Endothelial cell of umbilical vein (primary cell): ENCODE results near the gene NFIA. TPM values are rescaled to one million over a fixed set of nuclear protein-coding genes. Genes with fewer than 3 reads are reported as not detected.

Source experiments
- BruUV-seq: library from RNA; stranded (reverse); fragments of 400-500 nt; replicated peaks from 2 replicates; lab custom pipeline; 2021; lab: Mats Ljungman, UMichigan
- CTCF ChIA-PET: fragments of 300-600, 350-600 bp; sonication (Branson Sonifier 250); formaldehyde crosslinking; loops from one replicate; lab custom pipeline; 2021; ENCODE audit warnings: antibody characterized with exemption, inconsistent platforms; lab: Charles Lee
- POLR2A ChIA-PET: fragments of 300-600, 350-600 bp; sonication (Branson Sonifier 250); formaldehyde crosslinking; loops from one replicate; lab custom pipeline; 2021; ENCODE audit warnings: antibody characterized with exemption, inconsistent platforms; lab: Charles Lee
- DNase-seq: peaks from one replicate; pipeline ENCODE4 v3.0.0-alpha.2; 2011; ENCODE audit warnings: low read depth, low spot score
- FAIRE-seq: peaks from 2 replicates; lab custom pipeline; 2011; peaks lifted over from hg19 to GRCh38; lab: Jason Lieb, UNC
- H2AFZ ChIP-seq: 2 replicates; pipeline ENCODE4 v1.6.0; 2012; ENCODE audit warnings: low read depth, low read length, control low read depth, inconsistent platforms
- H3K27ac ChIP-seq: 2 replicates; pipeline ENCODE4 v1.5.1; 2011; ENCODE audit warnings: low read depth, mild to moderate bottlenecking, control low read depth, low read length, moderate library complexity; ENCODE audit not compliant: insufficient read depth
- H3K27me3 ChIP-seq, 2 experiments: 2 replicates each; pipeline versions ENCODE4 v1.6.0 to v1.6.1; 2011; ENCODE audit warnings: low read length in 2 of 2, mixed read lengths in 1 of 2; ENCODE audit not compliant: control insufficient read depth in 2 of 2, insufficient read depth in 2 of 2
- H3K36me3 ChIP-seq, 2 experiments: 2 replicates in 1 of 2; 3 replicates in 1 of 2; pipeline ENCODE4 v1.5.1; 2011; ENCODE audit warnings: low read length in 2 of 2, mild to moderate bottlenecking in 1 of 2, moderate library complexity in 1 of 2; ENCODE audit not compliant: control insufficient read depth in 2 of 2, insufficient read depth in 2 of 2; ENCODE audit errors: extremely low read depth in 1 of 2
- H3K4me1 ChIP-seq: 3 replicates; pipeline ENCODE4 v1.5.1; 2011; ENCODE audit warnings: mild to moderate bottlenecking, low read length; ENCODE audit not compliant: control insufficient read depth, insufficient read depth; ENCODE audit errors: extremely low read depth
- H3K4me2 ChIP-seq: 2 replicates; pipeline ENCODE4 v1.6.1; 2011; ENCODE audit warnings: low read length, control low read depth, mixed read lengths; ENCODE audit not compliant: insufficient read depth
- H3K4me3 ChIP-seq, 3 experiments: fragments of 200-600 bp in 1 of 3; sonication (generic), shearing (Covaris generic) in 1 of 3; replicated peaks in 1 of 3; 2 replicates each; pipeline ENCODE4 v1.5.1; 2011 to 2016; ENCODE audit warnings: control low read depth in 3 of 3, low read length in 3 of 3, mild to moderate bottlenecking in 2 of 3, inconsistent platforms in 1 of 3, low read depth in 1 of 3, moderate library complexity in 1 of 3; ENCODE audit not compliant: insufficient read depth in 1 of 3
- H3K79me2 ChIP-seq: 2 replicates; pipeline ENCODE4 v1.6.0; 2012; ENCODE audit warnings: low read length, inconsistent platforms; ENCODE audit not compliant: control insufficient read depth, insufficient read depth
- H3K9ac ChIP-seq: replicated peaks from 2 replicates; pipeline ENCODE3; 2011; ENCODE audit warnings: low read length, control low read depth; ENCODE audit not compliant: insufficient read depth; ENCODE audit errors: extremely low read depth
- H3K9me1 ChIP-seq: replicated peaks from 3 replicates; pipeline ENCODE4 v1.6.0; 2011; ENCODE audit warnings: mild to moderate bottlenecking, low read length; ENCODE audit not compliant: control insufficient read depth, insufficient read depth; ENCODE audit errors: extremely low read depth
- H3K9me3 ChIP-seq: replicated peaks from 2 replicates; pipeline ENCODE4 v1.5.1; 2012; ENCODE audit warnings: low read length, inconsistent platforms; ENCODE audit not compliant: control insufficient read depth, insufficient read depth
- H4K20me1 ChIP-seq: replicated peaks from 2 replicates; pipeline ENCODE3; 2011; ENCODE audit warnings: mild to moderate bottlenecking, low read length; ENCODE audit not compliant: control insufficient read depth, insufficient read depth; ENCODE audit errors: extremely low read depth
- CTCF ChIP-seq, 2 donors: IDR thresholded peaks; 1 replicate in 1 of 2; 2 replicates in 1 of 2; pipeline ENCODE4 v1.5.1; 2011; ENCODE audit warnings: low read length in 2 of 2, mild to moderate bottlenecking in 2 of 2, moderate library complexity in 2 of 2, control low read depth in 1 of 2, inconsistent platforms in 1 of 2, low read depth in 1 of 2; ENCODE audit not compliant: insufficient read depth in 1 of 2; ENCODE audit errors: extremely low read depth in 1 of 2
- FOS ChIP-seq: IDR thresholded peaks from 2 replicates; pipeline ENCODE4 v1.6.1; 2011; ENCODE audit warnings: mild to moderate bottlenecking, low read length, moderate library complexity, borderline replicate concordance; ENCODE audit not compliant: insufficient read depth
- MAX ChIP-seq: IDR thresholded peaks from 2 replicates; pipeline ENCODE4 v1.6.1; 2011; ENCODE audit not compliant: insufficient read depth, insufficient read length
- POLR2A ChIP-seq: IDR thresholded peaks from 2 replicates; pipeline ENCODE4 v1.6.1; 2012; ENCODE audit warnings: low read depth, mild to moderate bottlenecking, control low read depth, low read length
- POLR2AphosphoS5 ChIP-seq: IDR thresholded peaks from 2 replicates; pipeline ENCODE4 v1.6.1; 2012; ENCODE audit warnings: low read depth, mild to moderate bottlenecking, control low read depth, low read length, moderate library complexity; ENCODE audit not compliant: insufficient read depth
- dilution Hi-C: fragments of 300-500 bp; cut with MboI; formaldehyde crosslinking; loops from one replicate; pipeline ENCODE4 v1.15.0; 2019; ENCODE audit warnings: low sequenced_read_pairs; ENCODE audit not compliant: extremely low pct_ligation_motif_present
- intact Hi-C: fragments of 100-400 bp; cut with micrococcal nuclease; formaldehyde crosslinking; loops from one replicate; pipeline ENCODE4 v1.10.0; 2022
- polyA plus RNA-seq, 4 experiments: library from polyadenylated mRNA; depleted of rRNA in 3 of 4; stranded (reverse) in 3 of 4; unstranded in 1 of 4; fragments of >200 nt; gene quantifications; 2 replicates each; pipeline versions ENCODE4 v1.2.1 to v1.2.3, GENCODE V29; 2011 to 2012; ENCODE audit warnings: missing spikeins in 1 of 4
- total RNA-seq: library from RNA; stranded (reverse); gene quantifications from 2 replicates; pipeline ENCODE4 v1.2.3, GENCODE V29; 2021

Gene NFIA
- total and polyA plus RNA-seq, 2 donors (not counting 3 experiments of a cell fraction or from before 2014, with no cell fraction given), result 25.5 to 47.0 TPM

DNA sequence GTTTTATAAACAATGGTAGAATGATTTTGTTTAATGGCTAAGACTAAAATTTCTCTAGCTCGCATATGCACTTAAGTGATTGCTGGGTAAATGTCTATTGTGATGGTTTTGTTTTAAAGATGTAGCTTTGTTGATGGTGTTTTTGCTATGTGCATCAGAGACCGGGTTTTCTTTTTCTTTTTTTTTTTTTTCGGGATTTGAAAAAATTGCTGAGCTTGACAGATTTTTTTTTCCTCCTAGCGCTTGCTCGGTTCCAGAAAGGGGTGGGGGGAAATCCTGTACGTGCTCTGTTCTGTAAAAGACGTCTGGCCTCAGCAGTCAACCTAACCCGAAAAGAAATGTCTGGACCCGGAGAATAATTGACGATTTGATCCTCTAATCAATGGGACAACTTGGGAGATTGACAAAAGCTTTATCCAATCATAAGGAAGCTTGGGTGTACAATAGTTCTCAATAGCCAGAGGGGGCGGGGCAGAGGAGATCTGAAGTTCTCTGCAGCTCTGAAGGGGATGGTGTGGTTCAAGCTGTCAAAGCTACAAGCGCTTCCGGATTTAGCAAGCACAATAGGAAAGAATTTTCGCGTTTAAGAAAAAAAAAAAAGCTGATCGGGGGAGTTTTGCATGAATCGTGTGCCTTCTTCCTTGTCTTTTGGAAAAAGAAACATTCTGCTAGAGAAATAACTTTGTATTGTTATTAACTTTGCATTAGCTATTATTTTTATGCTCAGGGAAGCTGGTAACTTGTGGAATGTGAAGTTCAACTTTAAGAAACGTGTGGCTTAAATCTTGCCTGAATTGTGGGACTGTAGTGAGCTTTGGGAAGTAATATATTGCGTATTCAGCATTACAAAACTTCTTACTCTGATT is 4.5 kb upstream of the NFIA start:
- H3K9ac ChIP-seq, result peak overlapping the region; percentile 70
- TF ChIP-seq POLR2AphosphoS5 (peak; percentile 21), CTCF (IDR thresholded peaks at IDR 0.05; ENCODE audit: extremely low read depth in 1 of 2, insufficient read depth in 1 of 2, low read depth in 1 of 2, low read length in 2 of 2) (no peak), FOS (no peak), MAX (no peak), POLR2A (peak; percentile 10)
- H3K36me3 ChIP-seq, result no peaks in the 10 kb centered on the region
- DNase-seq (peak; percentile 100), FAIRE-seq (peak; percentile 99)
- H4K20me1 ChIP-seq, result no peaks in the 10 kb centered on the region
- peaks cover 4% of the 10 kb centered on the region for H3K79me2 ChIP-seq
- peak overlapping the region; percentile 98 for H3K4me2 ChIP-seq
- intact Hi-C loops, result loop anchor here (1.0 to 10.0 kb wide), 7 partner anchors 21 to 647 kb away; partner anchors contain the start of gene TM2D1
- H3K4me3 ChIP-seq, result peak overlapping the region; percentile 44 to 97 (median 77)
- H3K27ac ChIP-seq, result peak overlapping the region; percentile 45
- no peaks in the 10 kb centered on the region for H3K27me3 ChIP-seq
- dilution Hi-C loops, result no loop called here
- no peaks in the 10 kb centered on the region for H3K9me3 ChIP-seq
- CTCF ChIA-PET, result interaction anchor here (0.7 to 6.1 kb wide), 21 partner anchors 17 to 1101 kb away, joined by 3 to 78 read pairs (median 5); no protein-coding TSS in a partner anchor
- POLR2A ChIA-PET, result interaction anchor here (0.6 to 2.3 kb wide), 3 partner anchors 27 to 62 kb away, joined by 4 to 9 read pairs (median 6); no protein-coding TSS in a partner anchor
- peak overlapping the region; percentile 60 for H2AFZ ChIP-seq
- H3K4me1 ChIP-seq, result peaks cover 41% of the 10 kb centered on the region
- H3K9me1 ChIP-seq, result no peaks in the 10 kb centered on the region
- BruUV-seq, result no TSS peak
